ENCODE results near the gene SLC19A2.

SLC19A2 gene

GRCh38 chr1:169513208-169513607 is 27.5 kb upstream of the SLC19A2 start:
- POLR2A ChIA-PET = no interaction called here
- CTCF ChIA-PET = no interaction called here

GRCh38 chr1:169511316-169512005 is 25.7 kb upstream of the SLC19A2 start:
- DNase-seq (ENCODE audit: extremely low spot score) = no peak
- CTCF ChIA-PET = no interaction called here
- TF ChIP-seq NFRKB (IDR thresholded peaks at IDR 0.05) = no peak
- TF ChIP-seq ARNT (IDR thresholded peaks at IDR 0.05) = no peak
- TF ChIP-seq BHLHE40 (IDR thresholded peaks at IDR 0.05; ENCODE audit: borderline replicate concordance) = no peak
- no peak for TF ChIP-seq PKNOX1 (IDR thresholded peaks at IDR 0.05)
- no peak for TF ChIP-seq CTBP1 (IDR thresholded peaks at IDR 0.05; ENCODE audit: borderline replicate concordance)
- no peak for TF ChIP-seq ZNF384 (IDR thresholded peaks at IDR 0.05)
- TF ChIP-seq LEF1 (IDR thresholded peaks at IDR 0.05; ENCODE audit: borderline replicate concordance) = no peak
- TF ChIP-seq FOXM1 (IDR thresholded peaks at IDR 0.05; ENCODE audit: borderline replicate concordance) = no peak
- no peak for TF ChIP-seq HDGF (IDR thresholded peaks at IDR 0.05; ENCODE audit: borderline replicate concordance)
- POLR2A ChIA-PET = interaction anchor here (1.3 kb wide), 1 partner anchor 26 kb away, joined by 3 read pairs; the partner anchor contains the start of gene SLC19A2

More at GRCh38 chr1:169513208-169513607, 27.5 kb upstream of the SLC19A2 start:
- no peak for DNase-seq (ENCODE audit: extremely low spot score)
- TF ChIP-seq CTBP1 (IDR thresholded peaks at IDR 0.05; ENCODE audit: borderline replicate concordance) (no peak), SP1 (IDR thresholded peaks at IDR 0.05) (no peak), FOXA1 (IDR thresholded peaks at IDR 0.05) (no peak), ARNT (IDR thresholded peaks at IDR 0.05) (no peak), TARDBP (IDR thresholded peaks at IDR 0.05) (no peak), HDGF (IDR thresholded peaks at IDR 0.05; ENCODE audit: borderline replicate concordance) (no peak), FOXM1 (IDR thresholded peaks at IDR 0.05; ENCODE audit: borderline replicate concordance) (no peak), SUZ12 (IDR thresholded peaks at IDR 0.05) (no peak), FOXK2 (IDR thresholded peaks at IDR 0.05) (no peak), LEF1 (IDR thresholded peaks at IDR 0.05; ENCODE audit: borderline replicate concordance) (no peak), PKNOX1 (IDR thresholded peaks at IDR 0.05) (no peak)

- ChIA-PET POLR2A (interaction anchor here (1.2 kb wide), 1 partner anchor 24 kb away, joined by 7 read pairs; the partner anchor contains the start of gene SLC19A2), CTCF (no interaction called here)
- TF ChIP-seq HDGF (IDR thresholded peaks at IDR 0.05; ENCODE audit: borderline replicate concordance) = no peak
- TF ChIP-seq BHLHE40 (IDR thresholded peaks at IDR 0.05; ENCODE audit: borderline replicate concordance) = no peak
- TF ChIP-seq NFRKB (IDR thresholded peaks at IDR 0.05) = no peak
- no peak for TF ChIP-seq ARNT (IDR thresholded peaks at IDR 0.05)
- no peak for TF ChIP-seq LEF1 (IDR thresholded peaks at IDR 0.05; ENCODE audit: borderline replicate concordance)
- no peak for TF ChIP-seq SUZ12 (IDR thresholded peaks at IDR 0.05)
- TF ChIP-seq FOXA1 (IDR thresholded peaks at IDR 0.05) = no peak
- DNase-seq (ENCODE audit: extremely low spot score) = no peak
These were observed 24.3 kb upstream of the SLC19A2 start for GRCh38 chr1:169510060-169510459.

- no peak for DNase-seq (ENCODE audit: extremely low spot score)
- ChIA-PET CTCF (no interaction called here), POLR2A (interaction anchor here (1.2 kb wide), 1 partner anchor 23 kb away, joined by 7 read pairs; the partner anchor contains the start of gene SLC19A2)
- TF ChIP-seq FOXA1 (IDR thresholded peaks at IDR 0.05) (no peak), SUZ12 (IDR thresholded peaks at IDR 0.05) (no peak), BHLHE40 (IDR thresholded peaks at IDR 0.05; ENCODE audit: borderline replicate concordance) (no peak), ELF4 (IDR thresholded peaks at IDR 0.05) (no peak), CTBP1 (IDR thresholded peaks at IDR 0.05; ENCODE audit: borderline replicate concordance) (no peak), LEF1 (IDR thresholded peaks at IDR 0.05; ENCODE audit: borderline replicate concordance) (no peak), TARDBP (IDR thresholded peaks at IDR 0.05) (no peak), PKNOX1 (IDR thresholded peaks at IDR 0.05) (no peak), L3MBTL2 (conservative IDR thresholded peaks at IDR 0.05) (no peak), ARNT (IDR thresholded peaks at IDR 0.05) (no peak), FOXK2 (IDR thresholded peaks at IDR 0.05) (no peak), NFRKB (IDR thresholded peaks at IDR 0.05) (no peak), ZNF384 (IDR thresholded peaks at IDR 0.05) (no peak), HDGF (IDR thresholded peaks at IDR 0.05; ENCODE audit: borderline replicate concordance) (no peak), FOXM1 (IDR thresholded peaks at IDR 0.05; ENCODE audit: borderline replicate concordance) (no peak), SP1 (IDR thresholded peaks at IDR 0.05) (no peak)
These were observed 23.6 kb upstream of the SLC19A2 start for GRCh38 chr1:169509354-169509753.

GRCh38 chr1:169508432-169509338 is 22.9 kb upstream of the SLC19A2 start:
- ChIA-PET CTCF (no interaction called here), POLR2A (interaction anchor here (0.7 to 1.2 kb wide), 2 partner anchors 22 to 23 kb away, joined by 4 to 7 read pairs; partner anchors contain the start of gene SLC19A2)
- TF ChIP-seq FOXA1 (IDR thresholded peaks at IDR 0.05) (no peak), TARDBP (IDR thresholded peaks at IDR 0.05) (no peak), PKNOX1 (IDR thresholded peaks at IDR 0.05) (no peak), NFRKB (IDR thresholded peaks at IDR 0.05) (no peak), SP1 (IDR thresholded peaks at IDR 0.05) (no peak)
- no peak for DNase-seq (ENCODE audit: extremely low spot score)

Measured in HEK293T (cell line).